H9 (cell line): ENCODE results near the gene TMEM273. TPM values are rescaled to one million over a fixed set of nuclear protein-coding genes. Genes with fewer than 3 reads are reported as not detected.

Experiments used
- DNase-seq: peaks from one replicate; pipeline ENCODE4 v3.0.0-alpha.2; 2017
- H2AFZ ChIP-seq: one replicate; pipeline ENCODE4 v1.6.1; 2013; ENCODE audit warnings: mild to moderate bottlenecking, low read length, control low read depth, moderate library complexity
- H2AK5ac ChIP-seq: 2 replicates; pipeline ENCODE4 v1.6.1; 2013; ENCODE audit warnings: low read length, control low read depth, mixed read lengths; ENCODE audit not compliant: insufficient read length
- H2BK120ac ChIP-seq: one replicate; pipeline ENCODE4 v1.6.1; 2013; ENCODE audit warnings: low read depth, mild to moderate bottlenecking, low read length, control low read depth, inconsistent platforms; ENCODE audit not compliant: poor library complexity, severe bottlenecking
- H2BK12ac ChIP-seq: 2 replicates; pipeline ENCODE4 v1.6.1; 2013; ENCODE audit warnings: low read length, control low read depth, mixed read lengths, low read depth; ENCODE audit not compliant: insufficient read length
- H2BK15ac ChIP-seq: 2 replicates; pipeline ENCODE4 v1.6.1; 2013; ENCODE audit warnings: low read depth, low read length, control low read depth
- H2BK20ac ChIP-seq: one replicate; pipeline ENCODE4 v1.6.1; 2013; ENCODE audit warnings: low read depth, mild to moderate bottlenecking, low read length, control low read depth, inconsistent platforms; ENCODE audit not compliant: poor library complexity, severe bottlenecking
- H2BK5ac ChIP-seq: 2 replicates; pipeline ENCODE4 v1.6.1; 2013; ENCODE audit warnings: low read length, control low read depth, mixed read lengths; ENCODE audit not compliant: insufficient read length
- H3K14ac ChIP-seq: 2 replicates; pipeline ENCODE4 v1.6.1; 2013; ENCODE audit warnings: low read length, control low read depth; ENCODE audit not compliant: insufficient read depth
- H3K18ac ChIP-seq: 2 replicates; pipeline ENCODE4 v1.6.1; 2013; ENCODE audit warnings: low read depth, mild to moderate bottlenecking, mixed read lengths, low read length, control low read depth; ENCODE audit not compliant: insufficient read length
- H3K23ac ChIP-seq: 2 replicates; pipeline ENCODE4 v1.6.1; 2013; ENCODE audit warnings: low read length, control low read depth, mixed read lengths, low read depth; ENCODE audit not compliant: insufficient read length
- H3K23me2 ChIP-seq: 2 replicates; pipeline ENCODE4 v1.6.1; 2013; ENCODE audit warnings: low read depth, mild to moderate bottlenecking, mixed read lengths, low read length, control low read depth; ENCODE audit not compliant: insufficient read length, poor library complexity, severe bottlenecking
- H3K27ac ChIP-seq: 2 replicates; pipeline ENCODE4 v1.5.1; 2013; ENCODE audit warnings: low read length, control low read depth, mixed read lengths, low read depth; ENCODE audit not compliant: insufficient read length
- H3K27me3 ChIP-seq: 2 replicates; pipeline ENCODE4 v1.6.1; 2013; ENCODE audit warnings: low read length, control low read depth, inconsistent platforms; ENCODE audit not compliant: insufficient read depth
- H3K4ac ChIP-seq: 2 replicates; pipeline ENCODE4 v1.6.1; 2013; ENCODE audit warnings: low read depth, mild to moderate bottlenecking, control low read depth, inconsistent platforms, low read length, moderate library complexity
- H3K4me1 ChIP-seq: 2 replicates; pipeline ENCODE4 v1.6.1; 2013; ENCODE audit warnings: low read length, control low read depth, inconsistent platforms; ENCODE audit not compliant: insufficient read depth
- H3K4me2 ChIP-seq: 2 replicates; pipeline ENCODE4 v1.6.1; 2013; ENCODE audit warnings: low read length, control low read depth, mixed read lengths; ENCODE audit not compliant: insufficient read length, insufficient read depth
- H3K56ac ChIP-seq: 2 replicates; pipeline ENCODE4 v1.6.1; 2013; ENCODE audit warnings: low read depth, mild to moderate bottlenecking, mixed read lengths, low read length, control low read depth; ENCODE audit not compliant: insufficient read length
- H3K79me1 ChIP-seq: 2 replicates; pipeline ENCODE4 v1.6.1; 2013; ENCODE audit warnings: low read depth, mild to moderate bottlenecking, moderate library complexity, low read length, control low read depth, inconsistent platforms; ENCODE audit not compliant: insufficient read depth, poor library complexity, severe bottlenecking
- H3K79me2 ChIP-seq: 2 replicates; pipeline ENCODE4 v1.6.1; 2013; ENCODE audit warnings: low read length, control low read depth, inconsistent platforms; ENCODE audit not compliant: insufficient read depth
- H3K9ac ChIP-seq: 2 replicates; pipeline ENCODE4 v1.6.1; 2013; ENCODE audit warnings: low read length, control low read depth, mixed read lengths; ENCODE audit not compliant: insufficient read length; ENCODE audit errors: extremely low read depth
- H3K9me3 ChIP-seq: one replicate; pipeline ENCODE4 v1.6.1; 2013; ENCODE audit warnings: low read depth, low read length, inconsistent platforms; ENCODE audit not compliant: control insufficient read depth
- H3T11ph ChIP-seq: one replicate; pipeline ENCODE4 v1.6.1; 2013; ENCODE audit warnings: mild to moderate bottlenecking, low read length, control low read depth, inconsistent platforms
- H4K20me1 ChIP-seq: one replicate; pipeline ENCODE4 v1.6.1; 2013; ENCODE audit not compliant: control insufficient read depth, insufficient read length, insufficient read depth
- H4K5ac ChIP-seq: 2 replicates; pipeline ENCODE4 v1.6.1; 2013; ENCODE audit warnings: low read depth, mild to moderate bottlenecking, mixed read lengths, low read length, control low read depth; ENCODE audit not compliant: insufficient read length
- H4K8ac ChIP-seq: replicated peaks from 2 replicates; pipeline ENCODE4 v1.6.1; 2013; ENCODE audit warnings: low read length, control low read depth, mixed read lengths, low read depth; ENCODE audit not compliant: insufficient read length
- H4K91ac ChIP-seq: 2 replicates; pipeline ENCODE4 v1.6.1; 2013; ENCODE audit warnings: low read depth, mild to moderate bottlenecking, moderate library complexity, mixed read lengths, low read length, control low read depth; ENCODE audit not compliant: insufficient read length
- H3K27ac Mint-ChIP-seq, 3 experiments: 2 replicates in 2 of 3; 3 replicates in 1 of 3; pipeline ENCODE4 v1.8.0; 2020 to 2021; ENCODE audit warnings: mixed read lengths in 3 of 3, mild to moderate bottlenecking in 1 of 3, moderate library complexity in 1 of 3
- H3K27me3 Mint-ChIP-seq: 2 replicates; pipeline ENCODE4 v1.8.0; 2021; ENCODE audit warnings: low read depth, mild to moderate bottlenecking, moderate library complexity, mixed read lengths
- H3K36me3 Mint-ChIP-seq, 3 experiments: 2 replicates in 2 of 3; 3 replicates in 1 of 3; pipeline ENCODE4 v1.8.0; 2020 to 2021; ENCODE audit warnings: low read depth in 3 of 3, mixed read lengths in 3 of 3; ENCODE audit not compliant: insufficient read depth in 1 of 3
- H3K4me1 Mint-ChIP-seq, 2 experiments: 2 replicates each; pipeline ENCODE4 v1.8.0; 2020; ENCODE audit warnings: mixed read lengths in 2 of 2
- H3K4me3 Mint-ChIP-seq, 2 experiments: 2 replicates in 1 of 2; 3 replicates in 1 of 2; pipeline ENCODE4 v1.8.0; 2020 to 2021; ENCODE audit warnings: mild to moderate bottlenecking in 2 of 2, mixed read lengths in 2 of 2, moderate library complexity in 1 of 2
- H3K9me3 Mint-ChIP-seq, 2 experiments: 2 replicates in 1 of 2; 3 replicates in 1 of 2; pipeline ENCODE4 v1.8.0; 2020; ENCODE audit warnings: mild to moderate bottlenecking in 2 of 2, mixed read lengths in 2 of 2, moderate library complexity in 1 of 2
- CTCF ChIP-seq: fragments of 200-600 bp; sonication (generic); conservative IDR thresholded peaks from 3 replicates; pipeline ENCODE4 v1.8.0; 2021; ENCODE audit warnings: antibody characterized with exemption, mild to moderate bottlenecking
- WGBS: extraction: QIAGEN DNeasy Blood & Tissue Kit; methylation state at CpG from one replicate; pipeline ENCODE4 v1.1.7; 2013; ENCODE audit warnings: missing lambda C conversion rate, low lambda C conversion rate, mixed read lengths; ENCODE audit not compliant: insufficient read length; ENCODE audit errors: extremely low coverage; 5-methylcytosine and 5-hydroxymethylcytosine counted together
- total RNA-seq: library from RNA; stranded (reverse); gene quantifications from 2 replicates; pipeline ENCODE4 v1.2.1, GENCODE V29; 2021

Gene TMEM273
- total RNA-seq, 1 experiment from 2014 or later, result not detected

DNA sequence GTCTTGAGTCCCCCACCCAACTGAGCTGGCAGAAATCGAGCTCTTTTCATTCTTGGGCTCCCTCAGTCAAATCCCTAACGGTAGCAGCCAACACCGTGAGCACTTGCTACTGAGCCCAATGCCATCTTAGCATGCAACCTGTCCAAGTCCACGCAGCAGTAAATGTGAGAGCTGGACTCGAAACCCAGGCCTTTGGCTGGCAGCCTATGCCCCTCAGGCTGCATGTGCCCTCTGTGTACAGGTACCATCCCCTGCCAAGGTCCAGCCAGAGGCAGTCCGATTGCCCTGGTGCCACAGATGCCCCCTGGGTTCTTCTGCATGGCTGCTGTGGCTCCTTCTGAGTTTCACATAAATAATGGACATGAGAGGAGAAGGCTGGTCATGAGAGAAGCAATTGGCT lies 1.2 kb upstream of the TMEM273 start:
- H3K27me3 Mint-ChIP-seq, result peaks cover 7% of the 10 kb centered on the region
- Histone ChIP-seq H3T11ph (no peak overlapping the region), H2AFZ (no peak overlapping the region), H2BK15ac (no peak overlapping the region), H3K9me3 (no peaks in the 10 kb centered on the region), H4K8ac (no peak overlapping the region), H2BK120ac (no peak overlapping the region), H3K79me2 (no peaks in the 10 kb centered on the region), H3K27me3 (no peaks in the 10 kb centered on the region), H4K20me1 (no peaks in the 10 kb centered on the region), H3K23me2 (no peaks in the 10 kb centered on the region), H3K18ac (no peak overlapping the region), H3K79me1 (no peaks in the 10 kb centered on the region), H3K27ac (no peak overlapping the region), H3K4ac (no peak overlapping the region), H3K56ac (no peak overlapping the region), H2BK12ac (no peak overlapping the region), H3K14ac (no peak overlapping the region; the same call in 1 of the 2 replicates), H2BK5ac (no peak overlapping the region), H2BK20ac (no peak overlapping the region), H4K5ac (no peak overlapping the region), H3K23ac (no peak overlapping the region), H4K91ac (no peak overlapping the region), H3K9ac (no peak overlapping the region), H3K4me1 (no peaks in the 10 kb centered on the region), H2AK5ac (no peak overlapping the region), H3K4me2 (no peak overlapping the region)
- H3K36me3 Mint-ChIP-seq, result no peaks in the 10 kb centered on the region
- no CpG with 5 or more reads among the region's 6 CpGs for whole genome bisulfite sequencing
- DNase-seq, result no peak
- no peaks in the 10 kb centered on the region for H3K9me3 Mint-ChIP-seq
- H3K4me3 Mint-ChIP-seq, result no peak overlapping the region
- no peak for TF ChIP-seq CTCF
- H3K27ac Mint-ChIP-seq, result no peak overlapping the region
- H3K4me1 Mint-ChIP-seq, result peaks cover 2 to 3% of the 10 kb centered on the region in 2 experiments; a peak in 1 of 4 replicates
